HepG2 (cell line): ENCODE results near the gene SEC24A. TPM values are rescaled to one million over a fixed set of nuclear protein-coding genes. Genes with fewer than 3 reads are reported as not detected.

Experiments
- E2F1 ChIP-seq: sonication (generic); formaldehyde crosslinking; IDR thresholded peaks from 2 replicates; pipeline ENCODE4 v1.5.0; 2020; ENCODE audit warnings: missing genetic modification reagents
- ELF1 ChIP-seq: sonication (generic); formaldehyde crosslinking; IDR thresholded peaks from 2 replicates; pipeline ENCODE4 v1.4.0; 2020; ENCODE audit warnings: missing genetic modification reagents
- MAX ChIP-seq: IDR thresholded peaks from 2 replicates; pipeline ENCODE4 v1.6.1; 2012; ENCODE audit warnings: inconsistent platforms
- NR2F6 ChIP-seq, 2 experiments: IDR thresholded peaks; 2 replicates each; pipeline ENCODE4 v1.6.1; 2016; ENCODE audit warnings: antibody characterized with exemption in 1 of 2, mild to moderate bottlenecking in 1 of 2
- REXO4 ChIP-seq: sonication (generic); formaldehyde crosslinking; IDR thresholded peaks from 2 replicates; pipeline ENCODE4 v1.8.0; 2022; ENCODE audit warnings: missing genetic modification reagents, mild to moderate bottlenecking, borderline replicate concordance
- RXRB ChIP-seq: IDR thresholded peaks from 2 replicates; pipeline ENCODE4 v1.6.1; 2016; ENCODE audit warnings: borderline replicate concordance, missing genetic modification reagents, missing compliant biosample characterization
- SALL1 ChIP-seq: sonication (generic); formaldehyde crosslinking; IDR thresholded peaks from 2 replicates; pipeline ENCODE4 v1.8.0; 2022; ENCODE audit warnings: mild to moderate bottlenecking, missing genetic modification reagents
- SIX1 ChIP-seq: sonication (generic); formaldehyde crosslinking; IDR thresholded peaks from 2 replicates; pipeline ENCODE4 v1.4.0; 2020; ENCODE audit warnings: missing genetic modification reagents, borderline replicate concordance
- SP2 ChIP-seq: sonication (generic); formaldehyde crosslinking; IDR thresholded peaks from 2 replicates; pipeline ENCODE4 v1.5.1; 2020; ENCODE audit warnings: mild to moderate bottlenecking, missing genetic modification reagents
- TBX2 ChIP-seq: sonication (generic); formaldehyde crosslinking; IDR thresholded peaks from 2 replicates; pipeline ENCODE4 v1.5.0; 2020; ENCODE audit warnings: missing genetic modification reagents, mild to moderate bottlenecking, borderline replicate concordance
- TBX3 ChIP-seq: fragments of 450-650 bp; IDR thresholded peaks from 2 replicates; pipeline ENCODE4 v1.6.1; 2017; ENCODE audit warnings: antibody characterized with exemption, mild to moderate bottlenecking, inconsistent platforms, borderline replicate concordance
- WIZ ChIP-seq: sonication (generic); formaldehyde crosslinking; IDR thresholded peaks from 2 replicates; pipeline ENCODE4 v1.5.1; 2020; ENCODE audit warnings: mild to moderate bottlenecking, missing genetic modification reagents
- YEATS4 ChIP-seq: sonication (generic); formaldehyde crosslinking; IDR thresholded peaks from 2 replicates; pipeline ENCODE4 v1.4.0; 2020; ENCODE audit warnings: missing genetic modification reagents, borderline replicate concordance
- ZBTB46 ChIP-seq: sonication (generic); formaldehyde crosslinking; IDR thresholded peaks from 2 replicates; pipeline ENCODE4 v1.4.0; 2020; ENCODE audit warnings: mild to moderate bottlenecking, missing genetic modification reagents, borderline replicate concordance
- ZFY ChIP-seq: sonication (generic); formaldehyde crosslinking; IDR thresholded peaks from 2 replicates; pipeline ENCODE4 v1.4.0; 2020; ENCODE audit warnings: missing genetic modification reagents
- ZIK1 ChIP-seq: sonication (generic); formaldehyde crosslinking; IDR thresholded peaks from 2 replicates; pipeline ENCODE4 v1.5.0; 2020; ENCODE audit warnings: mild to moderate bottlenecking, low read depth, missing genetic modification reagents, borderline replicate concordance
- ZNF160 ChIP-seq: sonication (generic); formaldehyde crosslinking; IDR thresholded peaks from 2 replicates; pipeline ENCODE4 v1.8.0; 2022; ENCODE audit warnings: mild to moderate bottlenecking, inconsistent platforms, missing genetic modification reagents
- ZNF224 ChIP-seq: sonication (generic); formaldehyde crosslinking; IDR thresholded peaks from 2 replicates; pipeline ENCODE4 v1.5.0; 2020; ENCODE audit warnings: mild to moderate bottlenecking, missing genetic modification reagents
- ZNF329 ChIP-seq: sonication (generic); formaldehyde crosslinking; IDR thresholded peaks from 2 replicates; pipeline ENCODE4 v1.9.0; 2021; ENCODE audit warnings: low read depth, mild to moderate bottlenecking, missing genetic modification reagents
- ZNF724P ChIP-seq: sonication (generic); formaldehyde crosslinking; IDR thresholded peaks from 2 replicates; pipeline ENCODE4 v1.8.0; 2022; ENCODE audit warnings: missing genetic modification reagents, borderline replicate concordance
- ZNF788 ChIP-seq: sonication (generic); formaldehyde crosslinking; IDR thresholded peaks from 2 replicates; pipeline ENCODE4 v1.5.0; 2020; ENCODE audit warnings: mild to moderate bottlenecking, missing genetic modification reagents, borderline replicate concordance
- ZNF878 ChIP-seq: sonication (generic); formaldehyde crosslinking; IDR thresholded peaks from 2 replicates; pipeline ENCODE4 v1.8.1; 2023; ENCODE audit warnings: mild to moderate bottlenecking, missing genetic modification reagents, moderate library complexity
- polyA plus RNA-seq, 8 experiments: library from polyadenylated mRNA; depleted of rRNA in 3 of 8; stranded (reverse) in 7 of 8; unstranded in 1 of 8; fragments of >200 nt; fragmentation: Illumina TruSeq in 4 of 8; extraction: Trizol in 4 of 8; gene quantifications; 2 replicates each; pipeline versions ENCODE4 v1.2.1 to v1.2.3, GENCODE V29; 2011 to 2016; ENCODE audit warnings: low read depth in 4 of 8, missing spikeins in 1 of 8, mixed read lengths in 1 of 8; ENCODE audit not compliant: insufficient read depth in 1 of 8
- total RNA-seq, 5 experiments: library from RNA; depleted of rRNA; stranded (reverse); fragments of >200 nt; fragmentation: Illumina TruSeq; extraction: Trizol; gene quantifications; 2 replicates each; pipeline ENCODE4 v1.2.3, GENCODE V29; 2016; ENCODE audit warnings: low read depth in 1 of 5
- TF ChIP-seq, protein P1 (sequence below): sonication (generic); formaldehyde crosslinking; IDR thresholded peaks from 2 replicates; pipeline ENCODE4 v1.4.0; 2020; ENCODE audit warnings: missing genetic modification reagents, borderline replicate concordance

Gene SEC24A
- total and polyA plus RNA-seq, 2 of the 13 experiments (the other 11 are each of a cell fraction or from before 2014, with no cell fraction given) = 30.5 to 56.8 TPM

DNA sequence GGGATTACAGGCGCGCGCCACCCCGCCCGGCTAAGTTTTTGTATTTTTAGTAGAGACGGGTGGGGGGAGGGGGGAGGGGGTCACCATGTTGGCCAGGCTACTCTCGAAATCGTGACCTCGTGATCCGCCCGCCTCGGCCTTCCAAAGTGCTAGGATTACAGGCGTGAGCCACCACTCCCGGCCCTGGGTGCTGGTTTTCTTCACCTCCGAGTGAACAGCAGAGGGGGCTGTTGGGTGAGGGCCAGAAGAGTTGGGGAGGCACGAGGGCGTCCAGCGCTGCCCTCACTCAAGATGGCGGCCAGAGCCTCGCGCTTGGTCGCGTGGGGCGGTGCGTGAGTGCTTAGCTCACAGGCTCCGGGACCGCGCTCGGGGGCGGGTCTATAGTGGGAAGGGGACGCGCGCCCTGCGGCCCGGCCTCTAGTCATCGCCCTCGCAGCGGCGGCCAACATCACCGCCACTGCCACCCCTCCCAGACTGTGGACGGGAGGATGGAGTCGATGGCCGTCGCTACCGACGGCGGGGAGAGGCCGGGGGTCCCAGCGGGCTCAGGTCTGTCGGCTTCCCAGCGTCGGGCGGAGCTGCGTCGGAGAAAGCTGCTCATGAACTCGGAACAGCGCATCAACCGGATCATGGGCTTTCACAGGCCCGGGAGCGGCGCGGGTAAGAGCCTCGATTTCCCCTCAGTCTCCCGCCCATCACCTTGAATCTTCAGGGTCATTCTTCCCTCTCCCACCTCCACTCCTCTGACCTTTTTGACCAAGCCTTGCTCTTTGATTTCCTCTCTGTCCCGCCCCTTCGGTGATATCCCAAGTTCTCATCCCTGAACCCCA lies 89.8 kb downstream of the SEC24A start, which contains the start of gene CAMLG (continued):
- TF ChIP-seq RXRB (CRISPR knock-in tag) = peak; percentile 85
- peak; percentile 74 for TF ChIP-seq ELF1 (CRISPR knock-in tag)
- TF ChIP-seq ZNF724P (CRISPR knock-in tag) = peak; percentile 30; the same call in 1 of the 2 replicates
- TF ChIP-seq SP2 (CRISPR knock-in tag) = peak; percentile 78
- TF ChIP-seq REXO4 (CRISPR knock-in tag) = no peak
- peak; percentile 96; the same call in 1 of the 2 replicates for TF ChIP-seq ZNF788 (CRISPR knock-in tag)
- no peak for TF ChIP-seq ZBTB46 (CRISPR knock-in tag)
- TF ChIP-seq ZNF224 (CRISPR knock-in tag) = peak; percentile 80
- no peak for TF ChIP-seq WIZ (CRISPR knock-in tag)
- no peak for TF ChIP-seq NR2F6 (IDR thresholded peaks at IDR 0.05)
- TF ChIP-seq NR2F6 (CRISPR knock-in tag; IDR thresholded peaks at IDR 0.05) = peak; percentile 79
- peak; percentile 79; the same call in 1 of the 2 replicates for TF ChIP-seq ZIK1 (CRISPR knock-in tag)
- TF ChIP-seq ZNF160 (CRISPR knock-in tag) = peak; percentile 34; the same call in 1 of the 2 replicates
- TF ChIP-seq MAX = peak; percentile 98
- TF ChIP-seq SIX1 (CRISPR knock-in tag) = 0 out of 2 replicates have a peak, but pooled peaks have one; percentile 53
- TF ChIP-seq SALL1 (CRISPR knock-in tag) = peak; percentile 93
- no peak for TF ChIP-seq ZNF878 (CRISPR knock-in tag)
- peak; percentile 93 for TF ChIP-seq YEATS4 (CRISPR knock-in tag)
- peak; percentile 91 for TF ChIP-seq TBX2 (CRISPR knock-in tag)
- peak; percentile 82 for TF ChIP-seq ZNF329
- TF ChIP-seq ZFY (CRISPR knock-in tag) = peak; percentile 90
- TF ChIP-seq E2F1 = peak; percentile 62
- 0 out of 2 replicates have a peak, but pooled peaks have one; percentile 30 for TF ChIP-seq TBX3
- TF ChIP-seq, protein P1, sequence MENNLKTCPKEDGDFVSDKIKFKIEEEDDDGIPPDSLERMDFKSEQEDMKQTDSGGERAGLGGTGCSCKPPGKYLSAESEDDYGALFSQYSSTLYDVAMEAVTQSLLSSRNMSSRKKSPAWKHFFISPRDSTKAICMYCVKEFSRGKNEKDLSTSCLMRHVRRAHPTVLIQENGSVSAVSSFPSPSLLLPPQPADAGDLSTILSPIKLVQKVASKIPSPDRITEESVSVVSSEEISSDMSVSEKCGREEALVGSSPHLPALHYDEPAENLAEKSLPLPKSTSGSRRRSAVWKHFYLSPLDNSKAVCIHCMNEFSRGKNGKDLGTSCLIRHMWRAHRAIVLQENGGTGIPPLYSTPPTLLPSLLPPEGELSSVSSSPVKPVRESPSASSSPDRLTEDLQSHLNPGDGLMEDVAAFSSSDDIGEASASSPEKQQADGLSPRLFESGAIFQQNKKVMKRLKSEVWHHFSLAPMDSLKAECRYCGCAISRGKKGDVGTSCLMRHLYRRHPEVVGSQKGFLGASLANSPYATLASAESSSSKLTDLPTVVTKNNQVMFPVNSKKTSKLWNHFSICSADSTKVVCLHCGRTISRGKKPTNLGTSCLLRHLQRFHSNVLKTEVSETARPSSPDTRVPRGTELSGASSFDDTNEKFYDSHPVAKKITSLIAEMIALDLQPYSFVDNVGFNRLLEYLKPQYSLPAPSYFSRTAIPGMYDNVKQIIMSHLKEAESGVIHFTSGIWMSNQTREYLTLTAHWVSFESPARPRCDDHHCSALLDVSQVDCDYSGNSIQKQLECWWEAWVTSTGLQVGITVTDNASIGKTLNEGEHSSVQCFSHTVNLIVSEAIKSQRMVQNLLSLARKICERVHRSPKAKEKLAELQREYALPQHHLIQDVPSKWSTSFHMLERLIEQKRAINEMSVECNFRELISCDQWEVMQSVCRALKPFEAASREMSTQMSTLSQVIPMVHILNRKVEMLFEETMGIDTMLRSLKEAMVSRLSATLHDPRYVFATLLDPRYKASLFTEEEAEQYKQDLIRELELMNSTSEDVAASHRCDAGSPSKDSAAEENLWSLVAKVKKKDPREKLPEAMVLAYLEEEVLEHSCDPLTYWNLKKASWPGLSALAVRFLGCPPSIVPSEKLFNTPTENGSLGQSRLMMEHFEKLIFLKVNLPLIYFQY (CRISPR knock-in tag) = peak; percentile 92; the same call in 1 of the 2 replicates
